Vagina (tissue), 2 donors: ENCODE data around the gene PLCB1. TPM values are rescaled to one million over a fixed set of nuclear protein-coding genes. Genes with fewer than 3 reads are reported as not detected.
"Not testable (repeated sequence)": the region's sequence is repeated elsewhere in the genome, so short reads cannot be mapped to it uniquely, and the experiment has no call there.

Experiments
- DNase-seq, 2 donors: peaks; one replicate each; pipeline ENCODE4 v3.0.0-alpha.2; 2017; ENCODE audit errors: extremely low spot score in 2 of 2
- H3K27ac ChIP-seq: fragments of 200-600 bp; sonication (generic); one replicate; pipeline ENCODE4 v1.5.1; 2019
- H3K27me3 ChIP-seq: fragments of 200-600 bp; sonication (generic); one replicate; pipeline ENCODE4 v1.5.1; 2019
- H3K36me3 ChIP-seq, 2 donors: fragments of 200-600 bp; sonication (generic); one replicate each; pipeline ENCODE4 v1.5.1; 2017 to 2019
- H3K4me1 ChIP-seq: fragments of 200-600 bp; sonication (generic); one replicate; pipeline ENCODE4 v1.5.1; 2019
- H3K4me3 ChIP-seq, 2 donors: fragments of 200-600 bp; sonication (generic); 1 replicate in 1 of 2; 2 replicates in 1 of 2; pipeline ENCODE4 v1.5.1; 2016 to 2019
- H3K9me3 ChIP-seq: fragments of 200-600 bp; sonication (generic); one replicate; pipeline ENCODE4 v1.5.1; 2019
- CTCF ChIP-seq, 3 experiments: fragments of 450-650 bp in 2 of 3; fragments of 200-600 bp in 1 of 3; sonication (generic) in 1 of 3; IDR thresholded peaks; one replicate each; pipeline ENCODE4 v1.5.1; 2017 to 2019; ENCODE audit warnings: antibody characterized with exemption in 3 of 3, mild to moderate bottlenecking in 2 of 3, moderate library complexity in 2 of 3
- POLR2A ChIP-seq, 2 donors: fragments of 450-650 bp; IDR thresholded peaks; one replicate each; pipeline ENCODE4 v1.6.1; 2017; ENCODE audit warnings: antibody characterized with exemption in 2 of 2, mild to moderate bottlenecking in 2 of 2, moderate library complexity in 2 of 2
- POLR2AphosphoS5 ChIP-seq, 2 donors: sonication (generic); formaldehyde crosslinking; IDR thresholded peaks; one replicate each; pipeline ENCODE4 v1.9.0; 2017; ENCODE audit warnings: antibody characterized with exemption in 2 of 2, mild to moderate bottlenecking in 2 of 2, low read depth in 1 of 2; ENCODE audit not compliant: insufficient read depth in 1 of 2
- intact Hi-C: fragments of 100-400 bp; cut with DNase I; formaldehyde crosslinking; loops from one replicate; pipeline ENCODE4 v1.15.1; 2023
- total RNA-seq: library from RNA; depleted of rRNA; stranded (reverse); fragments of >200 nt; gene quantifications from one replicate; pipeline ENCODE4 v1.2.3, GENCODE V29; 2016

Gene PLCB1
- total RNA-seq, 1 donor from 2014 or later, result 32.4 TPM

GRCh38 chr20:8344631-8345030, 212.6 kb downstream of the PLCB1 start:
- no peaks in the 10 kb centered on the region for H3K4me1 ChIP-seq
- TF ChIP-seq POLR2AphosphoS5 (IDR thresholded peaks at IDR 0.05; ENCODE audit: insufficient read depth in 1 of 2, low read depth in 1 of 2) (no peak), POLR2A (IDR thresholded peaks at IDR 0.05) (no peak), CTCF (IDR thresholded peaks at IDR 0.05) (no peak)
- intact Hi-C loops, result no loop called here

GRCh38 chr20:8346700-8347270, 214.7 kb downstream of the PLCB1 start:
- H3K4me3 ChIP-seq, result no peak overlapping the region
- H3K27ac ChIP-seq, result no peak overlapping the region
- TF ChIP-seq POLR2AphosphoS5 (IDR thresholded peaks at IDR 0.05; ENCODE audit: insufficient read depth in 1 of 2, low read depth in 1 of 2) (no peak), CTCF (IDR thresholded peaks at IDR 0.05) (no peak), POLR2A (IDR thresholded peaks at IDR 0.05) (no peak)
- no peak for DNase-seq
- intact Hi-C loops, result no loop called here
- no peaks in the 10 kb centered on the region for H3K27me3 ChIP-seq
- H3K36me3 ChIP-seq, result no peaks in the 10 kb centered on the region
- H3K9me3 ChIP-seq, result no peaks in the 10 kb centered on the region
- H3K4me1 ChIP-seq, result no peaks in the 10 kb centered on the region

More at GRCh38 chr20:8344631-8345030, 212.6 kb downstream of the PLCB1 start:
- no peak for DNase-seq
- Histone ChIP-seq H3K27me3 (no peaks in the 10 kb centered on the region), H3K27ac (no peak overlapping the region), H3K36me3 (no peaks in the 10 kb centered on the region), H3K4me3 (no peak overlapping the region), H3K9me3 (no peaks in the 10 kb centered on the region)

GRCh38 chr20:8350225-8350624, 218.2 kb downstream of the PLCB1 start:
- H3K27ac ChIP-seq, intact Hi-C loops, H3K4me1 ChIP-seq, H3K4me3 ChIP-seq, H3K9me3 ChIP-seq, H3K36me3 ChIP-seq, H3K27me3 ChIP-seq, DNase-seq: not testable (repeated sequence)

GRCh38 chr20:8352486-8352885, 220.4 kb downstream of the PLCB1 start:
- Histone ChIP-seq H3K36me3 (no peaks in the 10 kb centered on the region), H3K27me3 (no peaks in the 10 kb centered on the region), H3K27ac (no peak overlapping the region), H3K9me3 (no peaks in the 10 kb centered on the region), H3K4me3 (no peak overlapping the region), H3K4me1 (no peaks in the 10 kb centered on the region)
- TF ChIP-seq CTCF (IDR thresholded peaks at IDR 0.05) (no peak), POLR2AphosphoS5 (IDR thresholded peaks at IDR 0.05; ENCODE audit: insufficient read depth in 1 of 2, low read depth in 1 of 2) (no peak)
- intact Hi-C loops, result no loop called here
- no peak for DNase-seq

- Histone ChIP-seq H3K4me1 (no peaks in the 10 kb centered on the region), H3K4me3 (no peak overlapping the region), H3K36me3 (no peaks in the 10 kb centered on the region), H3K27ac (no peak overlapping the region), H3K27me3 (no peaks in the 10 kb centered on the region), H3K9me3 (no peaks in the 10 kb centered on the region)
- no peak for DNase-seq
- intact Hi-C loops, result no loop called here
- TF ChIP-seq CTCF (IDR thresholded peaks at IDR 0.05) (no peak), POLR2A (IDR thresholded peaks at IDR 0.05) (no peak), POLR2AphosphoS5 (IDR thresholded peaks at IDR 0.05; ENCODE audit: insufficient read depth in 1 of 2, low read depth in 1 of 2) (no peak)
Measured at GRCh38 chr20:8353512-8353911, 221.4 kb downstream of the PLCB1 start.
